ENCODE results near the gene CAMTA1.
"Not testable (repeated sequence)": the region's sequence is repeated elsewhere in the genome, so short reads cannot be mapped to it uniquely, and the experiment has no call there.

CAMTA1 gene

DNA sequence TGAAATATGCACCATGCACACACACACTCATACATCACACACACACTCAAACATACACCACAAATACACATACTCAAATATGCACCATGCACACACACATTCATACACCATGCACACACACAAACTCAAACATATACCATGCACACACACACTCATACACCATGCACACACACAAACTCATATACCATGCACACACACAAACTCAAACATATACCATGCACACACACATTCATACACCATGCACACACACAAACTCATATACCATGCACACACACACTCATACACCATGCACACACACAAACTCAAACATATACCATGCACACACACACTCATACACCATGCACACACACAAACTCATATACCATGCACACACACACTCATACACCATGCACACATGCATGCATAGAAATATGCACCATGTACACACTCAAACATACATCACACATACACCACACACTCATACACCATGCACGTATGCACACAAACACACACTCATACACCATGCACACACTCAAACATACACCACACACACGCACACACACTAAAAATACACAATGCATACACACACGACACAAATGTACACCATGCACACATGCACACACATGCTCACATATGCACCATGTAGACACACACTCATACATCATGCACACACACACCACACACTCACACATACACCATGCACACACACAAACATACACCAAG lies 362.5 kb downstream of the CAMTA1 start:
- not testable (repeated sequence) for DNase-seq

DNA sequence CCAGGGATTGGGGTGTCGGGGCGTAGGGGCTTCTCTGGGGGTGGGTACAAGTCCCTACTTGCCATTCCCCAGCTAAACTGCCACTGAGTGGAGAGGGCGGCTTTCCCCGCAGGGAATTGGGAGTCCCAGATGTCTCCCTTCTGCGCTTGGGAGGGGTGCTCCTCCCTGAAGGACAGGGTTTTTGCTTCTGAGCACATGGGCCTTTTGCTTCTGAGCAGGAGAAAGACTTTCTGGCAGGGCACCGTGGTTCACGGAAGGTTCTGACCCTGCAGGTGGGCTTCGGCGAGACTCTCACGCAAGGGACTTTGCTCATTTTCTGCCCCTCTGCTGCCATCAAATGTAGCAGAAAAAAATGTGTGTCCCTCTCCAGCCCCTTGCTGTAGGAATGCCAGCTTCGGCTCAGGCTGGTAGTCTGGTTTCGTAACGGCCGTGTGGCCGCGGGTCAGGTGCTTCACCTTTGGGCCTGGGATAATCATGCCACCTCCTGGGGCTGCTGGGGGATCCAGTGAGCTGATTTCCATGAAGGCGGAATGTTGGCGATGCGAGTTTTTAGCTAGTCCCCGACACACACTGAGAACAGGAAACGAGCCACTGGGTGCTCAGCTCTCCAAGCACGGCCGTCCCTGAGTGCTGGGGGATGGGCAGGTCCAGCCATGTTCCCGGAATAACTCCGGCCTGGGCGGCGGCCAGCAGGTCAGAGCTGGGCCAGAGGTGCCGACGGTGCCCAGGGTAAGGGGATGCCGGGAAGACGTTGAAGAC lies 364.0 kb downstream of the CAMTA1 start:
- DNase-seq = peak in 33 of 51 donors; percentile 3 to 63 (median 34)

DNA sequence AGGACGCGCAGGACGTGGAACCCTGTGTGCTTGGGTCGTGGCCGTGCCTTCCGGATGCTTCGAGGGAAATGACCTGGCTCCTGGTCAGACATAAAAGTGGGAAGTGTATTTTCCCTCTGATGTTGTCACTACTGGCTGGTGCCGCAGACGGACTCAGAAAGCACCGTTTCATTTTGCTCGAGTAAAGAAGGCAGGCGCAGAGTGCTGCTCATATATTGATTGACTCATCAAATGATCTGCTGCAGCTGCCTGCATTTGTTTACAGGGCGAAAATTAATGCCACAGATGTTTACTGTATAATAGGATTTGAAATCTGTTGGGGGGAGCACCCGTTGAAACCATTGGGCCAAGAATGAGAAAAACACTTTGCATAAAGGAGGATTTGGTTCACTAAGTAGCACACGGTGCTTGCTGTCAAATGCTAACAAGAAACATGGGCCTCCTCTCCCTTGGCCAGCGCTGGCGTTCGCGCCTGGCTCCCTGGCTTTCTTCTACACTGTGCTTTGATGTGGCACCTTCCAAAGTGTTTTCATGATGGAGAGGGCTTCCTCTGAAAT lies 365.5 kb downstream of the CAMTA1 start:
- no peak for DNase-seq

DNA sequence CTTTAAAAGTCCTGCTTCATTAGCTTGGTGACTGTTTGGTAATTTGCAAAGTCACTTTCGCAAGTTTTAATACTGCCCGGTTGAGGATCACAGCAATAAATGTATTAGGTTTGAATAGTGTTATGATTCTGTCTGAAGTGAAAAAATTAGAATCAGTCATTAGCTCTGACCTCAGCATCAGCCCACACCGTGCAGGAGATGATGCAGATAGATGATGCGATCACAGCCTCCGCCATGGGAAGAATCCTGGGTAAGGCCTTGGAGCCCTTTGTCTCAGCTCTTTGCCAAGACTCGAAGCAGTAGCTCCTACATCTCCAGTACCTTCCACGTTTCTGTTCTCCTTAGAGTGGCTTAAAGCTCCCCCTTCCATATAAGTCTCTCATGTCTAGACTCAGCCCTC lies 366.7 kb downstream of the CAMTA1 start:
- no peak for DNase-seq

DNA sequence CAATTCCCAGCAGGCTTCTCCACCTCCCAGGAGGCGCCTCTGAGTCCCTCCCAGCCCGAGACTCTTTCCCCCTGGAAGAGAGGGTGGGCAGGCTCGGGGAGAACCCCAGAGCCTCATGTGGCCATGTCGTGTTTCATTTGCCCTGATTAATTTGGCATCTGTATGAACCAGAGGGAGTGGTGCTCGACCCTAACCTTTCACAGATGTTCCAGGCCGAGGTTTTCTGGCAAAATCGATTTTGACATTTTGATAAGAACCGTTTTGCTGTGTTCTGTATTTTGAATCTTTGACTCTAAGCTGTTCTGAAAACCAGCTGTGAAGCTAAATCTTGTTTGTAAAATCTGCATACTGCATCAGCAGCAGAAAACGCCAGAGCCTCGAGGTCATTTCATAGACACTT lies 367.4 kb downstream of the CAMTA1 start:
- no peak for DNase-seq

DNA sequence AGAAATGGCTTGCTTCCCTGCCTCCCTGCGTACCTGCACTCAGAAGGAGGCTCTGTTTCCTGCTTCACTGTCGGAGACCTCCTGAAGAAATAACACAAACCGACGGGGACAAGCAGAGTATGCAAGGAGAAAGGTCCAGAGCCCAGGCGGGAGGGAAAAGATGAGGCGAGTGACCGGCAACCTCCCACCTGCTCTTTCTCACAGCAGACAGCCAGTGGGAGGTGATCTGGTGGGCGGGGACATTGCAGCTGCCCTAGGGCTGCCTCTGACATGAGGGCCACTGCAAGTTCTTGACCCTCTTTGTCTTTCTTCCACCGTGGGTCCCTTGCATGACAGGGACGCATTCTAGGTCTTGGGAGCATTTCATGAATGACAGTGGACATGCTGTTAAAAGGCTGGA lies 368.2 kb downstream of the CAMTA1 start:
- DNase-seq = no peak

DNA sequence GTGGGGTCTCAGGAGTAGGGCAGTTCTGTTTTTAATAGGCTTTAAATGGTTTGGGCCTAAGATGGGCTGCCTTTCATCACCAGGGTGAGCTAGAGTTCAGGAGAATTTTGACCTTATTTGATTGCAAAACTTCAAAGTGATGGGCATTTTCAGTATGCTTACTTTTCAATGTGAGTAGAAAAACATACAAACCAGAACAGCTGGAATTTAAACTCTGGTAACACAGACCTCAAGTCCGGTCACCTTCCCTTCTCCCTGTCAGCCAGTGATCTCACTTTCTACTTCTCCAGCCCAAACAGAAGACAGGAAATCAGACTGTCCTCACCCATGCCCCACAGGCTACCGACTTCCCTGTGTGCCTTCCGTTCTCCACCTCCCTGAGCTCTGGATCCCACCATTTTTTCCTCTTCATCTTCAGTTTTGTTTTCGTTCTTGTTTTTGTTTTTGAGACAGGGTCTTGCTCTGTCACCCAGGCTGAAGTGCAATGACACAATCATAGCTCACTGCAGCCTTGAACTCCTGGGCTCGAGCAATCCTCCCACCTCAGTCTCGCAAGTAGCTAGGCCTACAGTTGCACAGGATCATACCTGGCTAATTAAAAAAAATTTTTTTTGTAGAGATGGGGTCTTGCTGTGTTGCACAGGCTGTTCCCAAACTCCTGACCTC lies 374.0 kb downstream of the CAMTA1 start:
- DNase-seq = no peak

DNA sequence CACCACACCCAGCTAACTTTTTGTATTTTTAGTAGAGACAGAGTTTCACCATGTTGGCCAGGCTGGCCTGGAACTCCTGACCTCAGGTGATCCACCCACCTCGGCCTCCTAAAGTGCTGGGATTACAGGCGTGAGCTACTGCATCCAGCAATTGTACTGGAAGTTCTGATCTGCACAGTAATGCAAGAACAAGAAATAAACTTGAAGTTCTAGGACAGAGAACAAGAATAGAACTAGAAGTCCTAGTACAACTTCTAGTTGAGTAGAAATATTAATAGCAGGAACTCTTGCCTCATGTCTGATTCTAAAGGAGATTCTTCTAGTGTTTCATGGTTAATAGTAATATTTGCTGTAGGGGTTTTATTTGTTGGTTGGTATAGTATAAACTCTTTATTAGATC lies 383.3 kb downstream of the CAMTA1 start:
- not testable (repeated sequence) for DNase-seq

DNA sequence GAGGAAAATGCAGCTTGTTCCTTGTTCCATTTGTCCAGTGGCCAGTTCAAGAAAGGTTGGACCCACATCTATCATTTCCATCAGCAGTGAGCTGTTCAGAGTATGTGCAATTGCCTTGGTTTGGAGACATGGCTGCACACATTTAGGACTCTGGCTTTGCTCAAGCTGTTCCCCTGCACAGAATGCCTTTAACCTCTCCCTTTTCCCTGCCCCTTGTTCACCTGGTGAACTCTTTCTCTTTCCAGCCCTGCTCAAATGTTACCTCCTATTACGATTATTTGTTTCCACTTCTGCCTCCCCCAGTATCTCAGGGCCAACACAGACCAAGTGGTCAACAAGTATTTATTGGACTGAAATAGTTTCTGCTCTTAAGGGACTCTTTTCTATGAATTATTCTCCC lies 385.9 kb downstream of the CAMTA1 start:
- DNase-seq = no peak

DNA sequence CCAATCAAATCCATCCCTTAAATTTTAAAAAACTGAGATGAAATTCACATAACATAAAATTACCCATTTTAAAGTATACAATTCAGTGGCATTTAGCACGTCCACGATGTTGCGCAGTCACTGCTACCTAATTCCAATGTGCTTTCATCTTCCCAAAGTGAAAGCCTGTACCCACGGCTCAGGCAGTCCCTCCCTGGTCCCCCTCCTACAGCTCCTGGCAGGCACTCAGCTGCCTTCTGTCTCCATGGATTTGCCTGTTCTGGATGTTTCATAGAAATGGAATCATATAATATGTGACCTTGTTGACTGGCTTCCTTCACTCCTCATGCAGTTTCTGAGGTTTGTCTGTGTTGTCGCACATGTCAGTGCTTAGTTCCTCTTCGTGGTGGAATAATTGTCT lies 386.3 kb downstream of the CAMTA1 start:
- no peak for DNase-seq

DNA sequence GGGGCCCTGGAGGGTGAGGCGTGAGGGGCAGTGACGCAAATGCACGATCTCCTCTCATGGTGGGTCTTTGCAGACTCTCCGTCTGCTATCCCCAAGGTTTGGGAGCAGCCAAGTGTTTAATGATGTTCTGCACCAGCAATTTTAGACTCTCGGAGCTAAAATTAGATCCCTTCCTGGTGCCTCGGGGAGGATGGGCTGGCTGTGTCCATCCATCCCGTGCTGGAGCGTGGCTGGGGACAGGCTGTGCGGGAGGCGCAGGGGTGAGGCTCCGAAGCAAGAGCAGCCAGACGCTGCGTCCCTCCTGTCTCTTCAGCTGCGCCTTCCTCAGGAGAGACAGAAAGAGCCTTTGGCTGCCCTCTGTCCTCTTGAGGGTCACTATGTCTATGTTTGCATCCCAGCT lies 387.6 kb downstream of the CAMTA1 start:
- DNase-seq = peak in 1 of 51 donors; percentile 17

DNA sequence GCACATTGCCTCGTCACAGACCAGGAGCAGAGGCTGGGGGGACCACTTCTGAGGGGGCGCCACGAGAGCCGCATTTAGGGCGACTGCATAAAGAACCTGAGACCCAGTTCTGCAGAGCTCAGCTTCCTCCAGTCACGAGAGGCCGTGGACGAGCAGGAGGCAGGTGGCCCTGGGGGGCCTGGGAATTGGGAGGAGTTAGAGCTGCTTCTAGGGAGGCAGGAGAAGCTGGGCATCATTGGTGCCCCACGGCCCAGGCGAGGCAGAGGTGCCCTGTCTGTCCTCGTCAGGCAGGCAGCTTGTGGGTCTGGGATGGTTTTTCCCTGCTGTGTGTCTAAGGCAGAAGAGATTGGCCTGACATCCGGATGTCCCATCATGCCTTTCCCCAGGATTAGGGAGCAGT lies 389.3 kb downstream of the CAMTA1 start:
- no peak for DNase-seq

DNA sequence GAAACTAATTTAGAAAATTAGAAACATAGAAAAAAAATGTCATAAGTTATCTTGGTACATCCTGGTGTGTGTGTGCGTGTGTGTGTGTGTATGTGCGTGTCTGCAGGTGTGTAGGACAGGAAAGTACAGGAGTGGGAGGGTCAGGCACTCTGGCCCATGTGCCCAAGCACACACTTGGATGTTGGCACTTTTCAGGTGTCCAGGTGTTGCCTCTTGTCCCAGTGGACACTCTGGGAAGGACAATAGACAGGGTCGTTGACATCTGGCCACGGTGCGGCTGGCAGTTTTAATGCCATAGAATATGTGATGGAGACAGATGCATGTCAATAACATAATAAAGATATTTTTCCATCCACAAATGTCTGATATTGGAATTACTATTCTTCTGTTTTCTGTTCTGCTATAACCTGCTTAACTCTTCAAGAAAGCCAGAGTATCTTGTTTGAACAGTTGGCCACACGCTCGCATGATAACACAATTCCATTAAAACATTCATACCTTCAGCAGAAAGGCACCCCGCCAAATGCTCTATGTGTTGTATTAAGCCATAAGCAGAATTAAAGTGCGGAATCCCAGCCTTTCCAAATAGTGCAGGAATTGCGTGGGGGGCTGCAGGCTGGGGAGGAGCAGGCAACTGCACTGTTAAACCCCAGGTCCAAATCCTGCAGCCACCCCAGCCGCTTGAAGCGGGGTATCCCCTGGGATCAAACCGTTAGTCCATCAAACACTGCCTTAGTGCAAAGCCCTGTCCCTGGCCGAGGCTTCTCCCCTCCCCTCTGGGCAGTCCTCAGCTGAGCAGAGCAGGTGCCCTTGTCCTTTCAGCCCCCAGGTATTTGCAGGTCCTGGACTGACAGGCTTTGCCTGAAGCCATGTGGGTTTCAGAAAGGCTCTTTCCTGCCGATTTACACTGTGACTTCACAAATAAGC lies 390.0 kb downstream of the CAMTA1 start:
- no peak for DNase-seq

DNA sequence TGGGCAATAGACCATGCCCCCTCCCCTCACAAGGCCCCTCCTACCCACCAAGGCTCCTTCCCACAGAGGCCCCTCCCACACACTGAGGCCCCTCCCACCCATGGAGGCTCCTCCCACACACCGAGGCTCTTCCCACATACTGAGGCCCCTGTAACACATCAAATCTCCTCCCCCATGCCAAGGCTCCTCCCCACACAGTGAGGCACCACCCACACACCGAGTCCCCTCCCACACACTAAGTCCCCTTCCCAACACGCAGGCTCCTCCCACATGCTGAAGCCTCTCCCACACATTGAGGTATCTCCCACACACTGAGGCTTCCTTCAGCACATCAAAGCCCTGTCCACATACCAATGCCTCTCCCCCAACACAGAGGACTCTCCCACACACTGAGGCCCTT lies 391.8 kb downstream of the CAMTA1 start:
- no peak for DNase-seq

DNA sequence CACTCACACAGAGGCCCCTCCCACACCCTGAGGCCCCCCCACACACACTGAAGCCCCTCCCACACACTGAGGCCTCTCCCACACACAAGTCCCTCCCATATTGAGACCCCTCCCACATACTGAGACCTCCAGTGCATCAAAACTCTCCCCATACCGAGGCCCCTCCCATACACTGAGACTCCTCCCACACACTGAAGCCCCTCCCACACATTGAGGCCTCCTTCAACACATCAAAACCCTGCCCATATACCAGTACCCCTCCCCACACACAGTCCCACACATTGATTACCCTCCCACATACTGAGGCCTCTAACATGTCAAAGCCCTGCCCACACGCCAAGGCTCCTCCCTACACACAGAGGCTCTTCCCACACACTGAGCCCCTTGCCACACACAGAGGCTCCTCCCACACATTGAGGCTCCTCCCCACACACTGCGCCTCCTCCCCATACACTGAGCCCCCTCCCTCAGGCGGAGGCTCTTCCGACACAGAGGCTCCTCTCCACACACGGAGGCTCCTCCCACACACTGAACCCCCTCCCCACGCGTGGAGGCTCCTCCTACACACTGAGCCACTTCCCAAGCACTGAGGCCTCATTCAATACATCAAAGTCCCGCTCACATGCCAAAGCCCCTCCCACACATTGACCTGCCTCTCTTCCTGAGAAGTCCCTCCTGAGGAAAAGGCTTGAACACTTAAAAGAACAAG lies 392.3 kb downstream of the CAMTA1 start:
- DNase-seq = no peak

DNA sequence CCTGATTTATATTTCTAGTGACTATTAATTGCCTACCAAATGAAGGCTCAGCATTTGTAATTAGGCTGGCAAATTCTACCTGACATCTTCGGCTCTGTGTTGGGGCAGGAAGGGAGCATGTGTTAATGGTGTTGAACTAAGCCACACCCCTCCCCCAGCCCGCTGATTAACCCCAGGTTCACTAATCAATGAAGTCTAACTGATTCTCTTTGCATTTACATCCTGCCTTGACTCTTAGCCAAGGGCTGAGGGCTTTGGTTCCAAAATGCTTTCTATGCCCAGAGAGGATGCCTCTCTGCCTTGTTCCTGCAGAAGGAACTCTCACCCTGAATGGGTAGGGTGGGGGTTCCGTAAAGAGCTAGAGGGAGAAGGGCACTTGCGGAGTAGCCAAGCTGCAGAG lies 393.1 kb downstream of the CAMTA1 start:
- no peak for DNase-seq

DNA sequence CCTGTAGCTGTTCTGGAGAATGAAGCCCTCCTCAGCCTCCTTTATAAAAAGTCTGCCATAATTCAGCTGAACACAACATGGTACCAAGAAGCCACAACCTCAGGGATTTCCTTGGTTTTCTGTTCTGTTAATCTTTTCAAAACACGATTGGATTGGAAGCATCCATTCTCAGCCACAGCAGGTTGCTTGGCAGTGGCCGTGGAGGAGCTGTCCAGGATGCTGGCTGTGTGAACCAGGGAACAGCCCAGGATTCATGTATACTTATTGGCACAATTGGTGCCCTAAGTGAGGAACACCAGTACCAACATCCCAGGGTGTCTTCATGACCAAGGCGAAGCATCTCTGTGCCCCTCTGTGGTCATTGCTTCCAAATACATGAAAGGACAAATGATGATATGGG lies 393.5 kb downstream of the CAMTA1 start:
- no peak for DNase-seq

DNA sequence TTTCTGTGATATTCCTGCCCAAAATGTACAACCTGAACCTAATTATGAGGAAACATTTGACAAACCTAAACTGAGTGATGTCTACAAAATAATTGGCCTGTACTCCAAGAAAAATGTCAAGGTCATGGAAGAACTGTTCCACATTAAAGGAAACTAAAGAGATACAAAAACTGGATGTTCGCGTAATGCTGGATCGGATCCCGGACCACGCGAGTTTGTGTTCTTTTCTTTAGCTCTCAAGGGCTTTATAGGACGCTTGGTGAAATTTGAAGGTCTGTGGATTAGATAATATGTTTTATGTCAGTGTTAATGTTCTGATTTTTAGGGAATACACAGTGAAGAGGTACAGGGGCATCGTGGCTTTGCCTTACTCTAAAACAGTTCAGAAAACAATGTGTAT lies 400.5 kb downstream of the CAMTA1 start:
- DNase-seq = no peak

DNA sequence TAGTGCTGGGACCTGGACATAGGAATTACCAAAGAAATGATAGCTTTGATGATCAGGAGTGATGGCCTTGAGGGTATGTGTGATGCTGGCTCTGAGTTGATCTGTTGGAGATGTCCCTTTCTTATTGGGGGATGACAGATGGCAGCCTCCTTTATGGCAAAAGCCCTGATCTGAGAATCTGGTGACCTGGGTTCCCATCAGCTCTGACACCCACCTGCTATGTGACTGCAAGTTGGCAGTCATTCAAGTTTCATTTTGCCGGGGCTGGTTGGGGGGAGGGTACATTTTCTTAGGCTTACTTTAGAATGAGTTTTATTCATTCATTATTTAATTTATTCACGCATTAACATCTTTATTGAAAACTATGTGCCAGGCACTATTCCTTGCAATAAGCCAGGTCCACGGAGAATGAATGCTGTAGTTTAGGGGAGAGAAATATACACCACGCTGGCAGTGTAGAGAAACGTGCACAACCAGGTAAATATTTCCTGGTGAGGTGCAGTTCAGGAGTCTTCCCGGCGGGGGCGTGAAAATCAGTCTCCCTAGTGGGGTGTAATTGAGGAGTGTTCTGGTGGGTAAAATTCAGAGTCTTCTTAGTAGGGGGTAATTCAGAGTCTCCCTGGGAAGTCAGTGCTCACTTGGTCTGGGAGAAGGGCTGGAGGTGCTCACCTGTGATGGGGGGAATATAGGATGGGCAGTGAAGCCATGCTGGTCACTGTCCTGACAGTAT lies 401.3 kb downstream of the CAMTA1 start:
- DNase-seq = no peak

DNA sequence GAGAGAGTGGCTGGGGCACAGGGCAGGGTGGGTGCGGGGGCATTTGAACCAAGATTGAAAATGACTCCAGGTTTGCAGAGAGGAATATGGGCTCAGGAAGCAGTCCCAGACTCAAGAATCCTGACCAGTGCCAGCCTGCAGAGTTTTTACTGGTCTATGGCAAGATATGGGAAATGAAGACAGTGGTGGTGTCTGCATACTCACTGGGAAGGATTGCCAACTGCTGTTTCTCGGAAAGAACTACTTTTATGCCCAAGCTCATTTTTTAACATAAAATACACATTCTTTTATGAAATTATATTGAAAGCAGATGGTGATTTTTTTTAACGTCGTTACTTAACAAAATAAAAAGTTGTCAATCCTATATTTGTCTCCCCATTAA lies 401.8 kb downstream of the CAMTA1 start:
- no peak for DNase-seq

Data from hypothalamus (tissue), 51 donors.